Esophagus muscularis mucosa (tissue), 3 donors: Measurements from ENCODE around the gene TCEANC.

Experiments used
- CTCF ChIP-seq, 3 experiments: fragments of 200-600 bp in 2 of 3; fragments of 450-650 bp in 1 of 3; sonication (generic) in 2 of 3; IDR thresholded peaks; one replicate each; pipeline ENCODE4 v1.5.1; 2017 to 2019; ENCODE audit warnings: antibody characterized with exemption in 3 of 3, mild to moderate bottlenecking in 2 of 3, moderate library complexity in 1 of 3
- POLR2A ChIP-seq: fragments of 450-650 bp; IDR thresholded peaks from one replicate; pipeline ENCODE4 v1.6.1; 2017; ENCODE audit warnings: antibody characterized with exemption, moderate library complexity, mild to moderate bottlenecking, low read depth

- TF ChIP-seq CTCF (IDR thresholded peaks at IDR 0.05) (no peak), POLR2A (no peak)
Measured at GRCh38 chrX:13694983-13695382, 42.0 kb downstream of the TCEANC start.
